HG03558 (cell line): ENCODE data around the gene KLF6.
"Not testable (repeated sequence)": the region's sequence is repeated elsewhere in the genome, so short reads cannot be mapped to it uniquely, and the experiment has no call there.

Source experiments
- ATAC-seq: cut with Tn5 transposase; IDR thresholded peaks from one replicate; pipeline ENCODE4 v1.9.1; 2021; ENCODE audit warnings: moderate number of reproducible peaks; ENCODE audit not compliant: unreplicated experiment; ENCODE audit errors: extremely low read depth

KLF6 gene

GRCh38 chr10:3740157-3740871 is 44.7 kb downstream of the KLF6 start:
- ATAC-seq, result no peak

GRCh38 chr10:3738855-3739350 is 46.1 kb downstream of the KLF6 start:
- no peak for ATAC-seq

GRCh38 chr10:3737864-3738263 is 47.1 kb downstream of the KLF6 start:
- no peak for ATAC-seq

GRCh38 chr10:3735175-3735574 is 49.8 kb downstream of the KLF6 start:
- no peak for ATAC-seq

- no peak for ATAC-seq
Measured at GRCh38 chr10:3734111-3734510, 50.9 kb downstream of the KLF6 start.

- ATAC-seq, result not testable (repeated sequence)
Measured at GRCh38 chr10:3732183-3732582, 52.8 kb downstream of the KLF6 start.

- ATAC-seq, result no peak
Measured at GRCh38 chr10:3729397-3729976, 55.5 kb downstream of the KLF6 start.

- ATAC-seq, result no peak
Measured at GRCh38 chr10:3728563-3728962, 56.4 kb downstream of the KLF6 start.

GRCh38 chr10:3727268-3727667 is 57.7 kb downstream of the KLF6 start:
- ATAC-seq, result no peak
